Smooth muscle cell of trachea (primary cell): Measurements from ENCODE around the gene SLC16A4. TPM values are rescaled to one million over a fixed set of nuclear protein-coding genes. Genes with fewer than 3 reads are reported as not detected.

Experiments
- total RNA-seq: library from RNA; depleted of rRNA; stranded (reverse); fragments of >200 nt; gene quantifications from 2 replicates; pipeline ENCODE4 v1.2.1, GENCODE V29; 2014

Gene SLC16A4
- total RNA-seq: 44.7 and 53.7 TPM in 2 replicates

GRCh38 chr1:110390692-110391245 is at the start of gene SLC16A4:
SLC16A4 (minus strand) TSS chr1:110391026; CDS start chr1:110389323, 1,703 bp downstream.

DNA sequence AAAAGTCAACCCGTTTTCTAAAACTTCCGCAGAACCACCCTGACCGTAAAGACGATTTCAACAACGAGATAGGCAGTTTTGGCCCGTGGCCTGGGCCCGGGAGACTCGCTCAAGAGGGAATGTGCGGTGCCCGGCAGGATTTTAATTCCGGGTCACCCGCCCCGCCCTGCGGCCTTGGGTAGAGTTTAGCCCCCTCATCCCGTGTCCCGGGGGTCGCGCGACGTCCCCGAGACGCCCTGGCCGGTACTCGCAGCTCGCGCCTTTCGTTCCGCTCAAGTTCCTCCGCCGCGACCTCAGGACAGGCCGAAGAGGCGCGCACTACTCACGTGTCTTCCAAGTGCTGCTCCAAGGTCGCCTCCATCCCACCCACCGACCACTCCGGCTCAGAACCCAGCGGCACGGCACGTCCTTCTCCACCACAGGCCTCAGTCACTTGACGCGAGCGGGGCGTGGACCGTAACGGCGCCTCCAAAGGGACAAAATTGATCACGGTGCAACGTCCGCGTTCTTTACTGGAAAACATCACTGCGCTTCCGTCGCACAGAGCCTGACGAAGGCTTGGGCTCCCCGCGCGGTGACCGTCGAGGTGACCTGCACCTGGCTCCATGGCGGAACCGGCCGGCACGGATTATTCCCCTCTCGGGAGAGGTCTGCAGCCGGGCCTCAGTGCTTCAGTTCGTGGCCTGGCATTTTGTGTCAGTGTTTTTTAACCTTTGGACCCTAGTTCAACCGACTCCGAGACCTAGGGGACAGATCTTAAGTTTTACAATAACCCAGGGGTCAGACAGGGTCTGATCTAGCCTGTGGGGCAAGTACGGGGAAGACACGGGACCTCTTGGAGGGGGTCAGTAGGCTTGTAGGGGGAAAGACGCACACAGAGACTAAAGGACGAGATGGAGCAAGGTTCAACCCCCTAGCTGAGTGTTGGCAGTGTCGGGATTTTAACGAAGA is 16.7 kb upstream of the SLC16A4 start, which contains the start of gene LAMTOR5:
Gene LAMTOR5 (minus strand): TSS at position 435 of the 951 bp plus-strand sequence. CDS start 74 bp downstream, at position 361.

DNA sequence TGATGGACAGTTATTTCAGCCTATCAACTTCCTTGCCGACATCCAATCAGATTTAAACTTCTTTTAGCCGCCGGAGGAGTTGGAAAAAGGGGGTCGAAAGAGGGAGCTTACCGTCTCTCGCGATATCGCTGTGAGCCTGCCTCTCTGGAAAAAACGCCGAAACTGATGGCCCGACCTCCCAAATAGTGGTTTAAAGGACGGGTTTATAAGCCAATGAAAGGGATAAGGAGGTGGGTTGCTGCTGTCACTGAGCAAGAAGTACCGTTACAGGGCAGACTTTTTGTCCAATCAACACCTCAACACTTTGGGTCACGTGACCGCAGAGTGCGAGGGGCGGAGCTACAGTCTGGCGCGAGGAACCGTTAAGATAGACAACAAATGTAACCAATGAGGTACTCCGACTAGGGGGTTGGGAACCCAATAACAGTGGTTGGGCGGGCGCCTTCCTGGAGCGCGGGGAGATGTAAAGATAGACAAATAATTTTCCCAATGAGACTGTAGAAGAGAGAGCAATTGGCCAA is 51.9 kb downstream of the SLC16A4 start, which contains the start of gene RBM15:
Gene RBM15 (plus strand): TSS at position 492 of the 521 bp plus-strand sequence. CDS start 29 bp downstream, at position 521.

Other genes with a start within 250 kb of the SLC16A4 start
- gene SLC6A17, start 240.5 kb downstream of the SLC16A4 start, total RNA-seq: 0.29 and 0.33 TPM in 2 replicates
- 2.6 and 8.6 TPM in 2 replicates for gene KCNC4, start 180.7 kb downstream of the SLC16A4 start, total RNA-seq
- 28.8 and 34.2 TPM in 2 replicates for gene RBM15, start 51.6 kb downstream of the SLC16A4 start, total RNA-seq
- gene LAMTOR5, start 16.7 kb upstream of the SLC16A4 start, total RNA-seq: 45.5 and 75.8 TPM in 2 replicates
- gene PROK1, start 60.1 kb upstream of the SLC16A4 start, total RNA-seq: not detected in 2 replicates
- not detected in 2 replicates for gene KCNA10, start 128.1 kb upstream of the SLC16A4 start, total RNA-seq
- gene KCNA2, start 215.3 kb upstream of the SLC16A4 start, total RNA-seq: 0.17 TPM in 1 of 2 replicates, not detected in the other